CD4-positive, alpha-beta T cell treated with Interleukin-2 at 100 ng/mL for 4 hours (primary cell): ENCODE results near the gene INTS11.

Source experiments
- DNase-seq: peaks from one replicate; pipeline ENCODE4 v3.0.0-alpha.2; 2020; ENCODE audit warnings: low spot score

The INTS11 gene

GRCh38 chr1:1343811-1344421 is 19.5 kb upstream of the INTS11 start:
- no peak for DNase-seq

- no peak for DNase-seq
Measured at GRCh38 chr1:1342584-1343115, 18.2 kb upstream of the INTS11 start.

- no peak for DNase-seq
Measured at GRCh38 chr1:1342061-1342562, 17.7 kb upstream of the INTS11 start.

GRCh38 chr1:1341549-1342021 is 17.1 kb upstream of the INTS11 start:
- DNase-seq, result no peak

DNA sequence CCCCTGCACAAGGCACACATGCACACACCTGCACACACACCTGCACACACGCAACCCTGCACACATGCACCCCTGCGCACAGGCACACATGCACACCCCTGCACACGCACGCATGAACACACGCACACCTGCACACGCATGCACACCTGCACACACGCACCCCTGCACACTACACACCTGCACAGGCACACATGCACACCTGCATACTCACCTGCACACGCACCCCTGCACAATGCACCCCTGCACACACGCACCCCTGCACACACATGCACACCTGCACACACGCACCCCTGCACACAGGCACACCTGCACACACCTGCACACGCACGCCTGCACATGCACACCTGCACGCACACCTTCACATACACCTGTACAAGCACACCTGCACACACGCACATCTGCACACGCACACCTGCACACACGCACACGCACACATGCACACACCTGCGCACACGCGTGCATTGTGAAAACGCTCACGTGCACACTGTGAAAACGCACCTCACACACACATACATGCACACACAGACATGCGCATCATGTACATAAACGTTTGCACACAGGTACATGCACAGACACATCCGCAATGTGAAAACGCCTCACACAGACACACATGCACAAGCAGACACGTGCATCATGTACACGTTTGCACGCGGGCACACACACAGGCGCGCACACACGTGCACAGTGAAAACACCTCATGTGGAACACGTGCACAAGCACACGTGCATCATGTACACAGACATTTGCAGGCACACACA is 16.5 kb upstream of the INTS11 start:
- no peak for DNase-seq

- DNase-seq, result no peak
Measured at GRCh38 chr1:1340185-1340584, 15.7 kb upstream of the INTS11 start.

DNA sequence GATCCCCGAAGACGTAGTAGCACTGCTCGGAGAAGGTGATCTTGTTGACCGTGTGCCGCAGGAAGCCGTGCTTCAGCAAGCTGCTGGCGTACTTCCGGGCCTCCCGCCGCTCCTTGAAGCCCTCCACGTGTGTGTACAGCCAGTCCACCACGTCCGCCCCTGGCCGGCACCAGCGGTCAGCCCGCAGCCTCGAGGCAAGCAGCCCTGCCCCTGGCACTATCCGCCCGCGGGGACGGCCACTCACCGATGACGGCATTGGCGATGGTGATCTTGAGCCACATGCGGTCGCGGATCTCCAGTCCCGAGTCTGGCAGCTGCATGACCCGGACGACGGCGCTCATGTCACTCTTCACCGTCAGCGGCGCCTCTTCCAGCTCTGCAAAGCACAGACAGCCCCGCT is 13.8 kb upstream of the INTS11 start:
- DNase-seq, result no peak

DNA sequence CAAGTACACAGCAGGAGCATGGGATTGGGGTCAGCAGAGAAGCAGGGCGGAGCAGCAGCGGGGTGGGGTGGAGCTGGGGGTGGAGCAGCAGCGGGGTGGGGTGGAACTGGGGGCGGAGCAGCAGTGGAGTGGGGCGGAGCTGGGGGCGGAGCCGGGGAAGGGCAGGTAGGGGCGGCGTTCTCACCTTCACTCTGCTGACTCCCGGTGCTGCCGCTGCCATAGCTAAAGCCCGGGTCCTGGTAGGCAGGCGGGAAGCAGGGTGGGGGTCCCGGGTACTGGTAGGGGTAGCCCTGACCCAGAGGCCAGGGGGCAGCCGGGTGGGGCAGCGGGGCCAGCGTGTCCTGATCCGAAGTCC is 13.3 kb upstream of the INTS11 start:
- no peak for DNase-seq

- no peak for DNase-seq
Measured at GRCh38 chr1:1336931-1337792, 12.7 kb upstream of the INTS11 start.

- DNase-seq, result no peak
Measured at GRCh38 chr1:1336446-1336845, 12.0 kb upstream of the INTS11 start.

DNA sequence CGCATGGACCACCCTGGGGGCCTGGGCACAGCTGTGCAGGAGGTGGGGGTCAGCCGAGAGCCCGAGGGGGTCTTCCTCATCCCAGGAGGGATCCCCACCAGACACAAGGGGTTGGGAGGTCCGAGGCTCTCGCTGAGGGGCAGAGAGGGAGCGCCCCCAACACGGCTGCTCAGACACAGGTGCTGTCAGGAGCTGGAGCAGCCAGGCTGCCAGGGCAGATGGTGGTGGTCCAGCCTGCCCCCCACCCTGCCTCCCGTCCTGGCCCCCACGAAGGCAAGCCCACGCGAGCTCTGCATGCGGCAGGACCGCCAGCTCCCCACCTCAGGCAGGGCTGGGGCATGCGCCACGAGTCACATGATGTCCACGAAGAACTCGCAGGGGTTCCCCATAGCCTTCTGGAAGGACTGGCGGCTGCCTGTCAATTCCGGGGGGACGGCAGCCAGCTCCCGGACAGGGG is 11.4 kb upstream of the INTS11 start:
- no peak for DNase-seq

- no peak for DNase-seq
Measured at GRCh38 chr1:1335283-1335682, 10.8 kb upstream of the INTS11 start.

GRCh38 chr1:1334835-1335234 is 10.4 kb upstream of the INTS11 start:
- DNase-seq, result no peak

DNA sequence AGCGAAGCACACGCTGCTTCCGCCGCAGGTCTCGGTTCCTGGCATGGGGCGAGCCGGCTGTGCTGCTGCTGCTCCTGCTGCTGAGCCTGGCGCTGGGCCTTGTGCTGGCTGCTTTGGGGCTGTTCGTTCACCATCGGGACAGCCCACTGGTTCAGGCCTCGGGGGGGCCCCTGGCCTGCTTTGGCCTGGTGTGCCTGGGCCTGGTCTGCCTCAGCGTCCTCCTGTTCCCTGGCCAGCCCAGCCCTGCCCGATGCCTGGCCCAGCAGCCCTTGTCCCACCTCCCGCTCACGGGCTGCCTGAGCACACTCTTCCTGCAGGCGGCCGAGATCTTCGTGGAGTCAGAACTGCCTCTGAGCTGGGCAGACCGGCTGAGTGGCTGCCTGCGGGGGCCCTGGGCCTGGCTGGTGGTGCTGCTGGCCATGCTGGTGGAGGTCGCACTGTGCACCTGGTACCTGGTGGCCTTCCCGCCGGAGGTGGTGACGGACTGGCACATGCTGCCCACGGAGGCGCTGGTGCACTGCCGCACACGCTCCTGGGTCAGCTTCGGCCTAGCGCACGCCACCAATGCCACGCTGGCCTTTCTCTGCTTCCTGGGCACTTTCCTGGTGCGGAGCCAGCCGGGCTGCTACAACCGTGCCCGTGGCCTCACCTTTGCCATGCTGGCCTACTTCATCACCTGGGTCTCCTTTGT is 9.2 kb upstream of the INTS11 start:
- no peak for DNase-seq

- DNase-seq, result no peak
Measured at GRCh38 chr1:1332774-1333480, 8.5 kb upstream of the INTS11 start.

- DNase-seq, result no peak
Measured at GRCh38 chr1:1332031-1332755, 7.7 kb upstream of the INTS11 start.

DNA sequence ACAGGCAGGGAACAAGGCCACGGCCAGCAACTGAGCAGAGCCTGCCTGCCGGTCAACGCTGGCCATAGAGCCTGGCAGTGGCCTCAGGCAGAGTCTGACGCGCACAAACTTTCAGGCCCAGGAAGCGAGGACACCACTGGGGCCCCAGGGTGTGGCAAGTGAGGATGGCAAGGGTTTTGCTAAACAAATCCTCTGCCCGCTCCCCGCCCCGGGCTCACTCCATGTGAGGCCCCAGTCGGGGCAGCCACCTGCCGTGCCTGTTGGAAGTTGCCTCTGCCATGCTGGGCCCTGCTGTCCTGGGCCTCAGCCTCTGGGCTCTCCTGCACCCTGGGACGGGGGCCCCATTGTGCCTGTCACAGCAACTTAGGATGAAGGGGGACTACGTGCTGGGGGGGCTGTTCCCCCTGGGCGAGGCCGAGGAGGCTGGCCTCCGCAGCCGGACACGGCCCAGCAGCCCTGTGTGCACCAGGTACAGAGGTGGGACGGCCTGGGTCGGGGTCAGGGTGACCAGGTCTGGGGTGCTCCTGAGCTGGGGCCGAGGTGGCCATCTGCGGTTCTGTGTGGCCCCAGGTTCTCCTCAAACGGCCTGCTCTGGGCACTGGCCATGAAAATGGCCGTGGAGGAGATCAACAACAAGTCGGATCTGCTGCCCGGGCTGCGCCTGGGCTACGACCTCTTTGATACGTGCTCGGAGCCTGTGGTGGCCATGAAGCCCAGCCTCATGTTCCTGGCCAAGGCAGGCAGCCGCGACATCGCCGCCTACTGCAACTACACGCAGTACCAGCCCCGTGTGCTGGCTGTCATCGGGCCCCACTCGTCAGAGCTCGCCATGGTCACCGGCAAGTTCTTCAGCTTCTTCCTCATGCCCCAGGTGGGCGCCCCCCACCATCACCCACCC is 6.9 kb upstream of the INTS11 start, which contains the start of gene TAS1R3:
TSS of gene TAS1R3 (plus strand) at position 213 of the 898 bp plus-strand sequence. CDS start at position 279, 66 bp downstream.
- no peak for DNase-seq

- DNase-seq, result no peak
Measured at GRCh38 chr1:1330366-1331067, 6.1 kb upstream of the INTS11 start.
